Cardiac fibroblast (primary cell): Measurements from ENCODE around the gene WNK2.

Source experiments
- DNase-seq, 2 donors: peaks; one replicate each; pipeline versions ENCODE4 v3.0.0 to v3.0.0-alpha.2; 2010; ENCODE audit warnings: low read depth in 2 of 2
- H3K4me3 ChIP-seq, 2 donors: replicated peaks in 1 of 2; 1 replicate in 1 of 2; 2 replicates in 1 of 2; pipeline ENCODE4 v1.5.1; 2011; ENCODE audit warnings: low read depth in 2 of 2, low read length in 2 of 2, mild to moderate bottlenecking in 2 of 2, moderate library complexity in 1 of 2
- TF ChIP-seq, protein P1 (sequence below): IDR thresholded peaks from one replicate; pipeline ENCODE4 v1.5.1; 2011; ENCODE audit warnings: low read depth, mild to moderate bottlenecking, low read length, inconsistent platforms

Gene WNK2

DNA sequence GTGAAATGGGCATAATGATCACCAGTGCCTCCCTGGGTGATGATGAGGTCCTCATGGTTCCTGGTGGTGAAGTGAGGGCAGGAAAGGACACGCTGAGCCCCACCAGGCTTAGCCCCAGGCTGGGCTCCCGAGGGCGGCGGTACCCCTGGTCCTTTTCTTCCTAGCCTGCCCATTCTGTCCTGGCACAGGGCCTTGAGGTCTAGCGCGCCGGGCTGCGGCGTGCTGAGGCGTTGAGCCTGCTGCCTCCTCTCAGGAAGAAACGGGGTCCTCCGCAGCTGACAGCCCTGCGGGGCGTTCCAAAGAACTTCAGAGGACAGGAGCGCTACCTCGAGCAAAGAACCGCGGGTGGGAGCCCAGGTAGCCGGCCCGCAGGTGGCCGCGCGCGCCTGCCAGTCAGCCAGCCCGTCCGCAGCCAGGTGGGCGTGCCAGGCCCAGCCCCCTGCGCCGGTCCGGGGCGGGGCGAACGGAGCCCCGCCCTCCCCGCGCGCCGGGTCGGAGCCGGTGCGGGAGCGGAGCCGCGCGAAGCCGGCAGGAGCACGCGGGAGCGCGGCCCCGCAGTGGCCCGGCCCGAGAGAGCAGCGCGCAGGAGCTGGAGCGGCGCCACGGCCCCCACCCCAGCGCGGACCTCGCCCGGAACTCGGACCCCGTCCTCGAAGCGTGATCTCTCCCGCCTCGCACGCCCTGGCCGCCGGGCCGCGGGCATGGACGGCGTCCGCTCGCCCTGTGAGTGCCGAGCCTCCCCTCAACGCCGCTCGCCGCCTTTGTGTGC, at the start of gene WNK2:
WNK2 (plus strand) TSS at position 477 of the 769 bp plus-strand sequence. CDS start 791 bp downstream, outside the sequence.
- peak within 1 kb of the TSS in 1 of 2 donors; percentile 19 for H3K4me3 ChIP-seq
- TF ChIP-seq, protein P1, sequence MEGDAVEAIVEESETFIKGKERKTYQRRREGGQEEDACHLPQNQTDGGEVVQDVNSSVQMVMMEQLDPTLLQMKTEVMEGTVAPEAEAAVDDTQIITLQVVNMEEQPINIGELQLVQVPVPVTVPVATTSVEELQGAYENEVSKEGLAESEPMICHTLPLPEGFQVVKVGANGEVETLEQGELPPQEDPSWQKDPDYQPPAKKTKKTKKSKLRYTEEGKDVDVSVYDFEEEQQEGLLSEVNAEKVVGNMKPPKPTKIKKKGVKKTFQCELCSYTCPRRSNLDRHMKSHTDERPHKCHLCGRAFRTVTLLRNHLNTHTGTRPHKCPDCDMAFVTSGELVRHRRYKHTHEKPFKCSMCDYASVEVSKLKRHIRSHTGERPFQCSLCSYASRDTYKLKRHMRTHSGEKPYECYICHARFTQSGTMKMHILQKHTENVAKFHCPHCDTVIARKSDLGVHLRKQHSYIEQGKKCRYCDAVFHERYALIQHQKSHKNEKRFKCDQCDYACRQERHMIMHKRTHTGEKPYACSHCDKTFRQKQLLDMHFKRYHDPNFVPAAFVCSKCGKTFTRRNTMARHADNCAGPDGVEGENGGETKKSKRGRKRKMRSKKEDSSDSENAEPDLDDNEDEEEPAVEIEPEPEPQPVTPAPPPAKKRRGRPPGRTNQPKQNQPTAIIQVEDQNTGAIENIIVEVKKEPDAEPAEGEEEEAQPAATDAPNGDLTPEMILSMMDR: no peak
- peak; percentile 9 to 11 for DNase-seq

DNA sequence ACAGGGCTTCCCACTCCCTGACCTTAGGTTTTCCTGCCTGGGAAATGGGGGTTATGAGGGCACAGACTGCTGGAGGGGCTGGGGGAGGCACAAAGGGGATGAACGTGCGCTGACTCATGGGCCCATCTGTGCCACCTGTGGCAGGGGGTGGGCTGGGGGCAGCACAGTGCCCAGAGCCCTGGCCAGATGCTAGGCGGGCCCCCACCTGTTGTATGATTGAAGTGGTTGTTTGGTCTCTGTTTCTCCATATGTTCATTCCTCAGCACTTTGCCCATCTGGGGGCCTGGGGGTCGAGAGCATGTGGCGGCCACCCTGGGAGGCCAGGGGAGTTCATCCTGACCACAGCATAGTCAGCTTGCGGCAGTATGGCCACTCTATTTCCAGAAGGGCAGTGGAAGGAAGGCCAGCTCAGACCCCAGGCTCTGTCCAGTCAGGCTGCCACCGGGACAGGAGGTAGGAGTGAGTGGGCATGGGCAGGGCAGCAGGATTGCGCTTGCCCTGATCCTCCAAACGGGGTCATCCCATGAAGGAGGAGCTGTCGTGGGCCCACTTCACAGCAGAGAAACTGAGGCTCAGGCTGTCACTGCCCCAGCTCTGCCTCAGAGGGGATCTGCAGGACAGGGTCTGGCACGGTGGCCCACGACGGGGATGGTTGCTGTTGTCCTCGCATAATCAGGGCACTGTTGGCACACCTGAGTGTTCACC, 49.0 kb upstream of the WNK2 start:
- TF ChIP-seq, protein P1: no peak
- DNase-seq: no peak

DNA sequence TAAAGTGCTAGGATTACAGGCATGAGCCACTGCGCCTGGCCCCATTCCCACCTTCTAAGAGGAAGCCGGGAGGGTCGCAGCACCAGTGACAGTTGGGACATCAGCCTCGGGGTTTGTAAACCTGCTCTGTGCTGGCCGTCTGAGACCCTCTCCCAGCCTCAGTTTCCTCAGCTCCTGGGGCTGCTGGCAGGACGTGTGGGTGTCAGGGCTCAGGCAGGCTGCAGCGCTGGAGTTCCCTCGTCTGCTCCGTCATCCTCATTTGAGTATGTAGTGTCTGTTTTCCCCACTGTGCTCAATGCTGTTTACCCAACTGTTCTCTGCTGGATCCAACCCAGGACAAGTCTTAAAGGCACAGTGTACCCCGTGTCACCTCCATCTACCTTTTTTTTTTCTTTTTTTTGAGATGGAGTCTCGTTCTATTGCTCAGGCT, 47.9 kb upstream of the WNK2 start:
- TF ChIP-seq, protein P1: no peak
- H3K4me3 ChIP-seq: no peak overlapping the region
- peak; percentile 41 to 65 for DNase-seq

More for the DNA sequence above, 49.0 kb upstream of the WNK2 start:
- peak overlapping the region; percentile 47 to 80 for H3K4me3 ChIP-seq

- DNase-seq: no peak
- TF ChIP-seq, protein P1: no peak
Observed at GRCh38 chr9:93137362-93137761, 46.6 kb upstream of the WNK2 start.

GRCh38 chr9:93138171-93138764, 45.7 kb upstream of the WNK2 start:
- no peak for DNase-seq
- no peak overlapping the region for H3K4me3 ChIP-seq
- TF ChIP-seq, protein P1: no peak

More at GRCh38 chr9:93137362-93137761, 46.6 kb upstream of the WNK2 start:
- no peak overlapping the region for H3K4me3 ChIP-seq

DNA sequence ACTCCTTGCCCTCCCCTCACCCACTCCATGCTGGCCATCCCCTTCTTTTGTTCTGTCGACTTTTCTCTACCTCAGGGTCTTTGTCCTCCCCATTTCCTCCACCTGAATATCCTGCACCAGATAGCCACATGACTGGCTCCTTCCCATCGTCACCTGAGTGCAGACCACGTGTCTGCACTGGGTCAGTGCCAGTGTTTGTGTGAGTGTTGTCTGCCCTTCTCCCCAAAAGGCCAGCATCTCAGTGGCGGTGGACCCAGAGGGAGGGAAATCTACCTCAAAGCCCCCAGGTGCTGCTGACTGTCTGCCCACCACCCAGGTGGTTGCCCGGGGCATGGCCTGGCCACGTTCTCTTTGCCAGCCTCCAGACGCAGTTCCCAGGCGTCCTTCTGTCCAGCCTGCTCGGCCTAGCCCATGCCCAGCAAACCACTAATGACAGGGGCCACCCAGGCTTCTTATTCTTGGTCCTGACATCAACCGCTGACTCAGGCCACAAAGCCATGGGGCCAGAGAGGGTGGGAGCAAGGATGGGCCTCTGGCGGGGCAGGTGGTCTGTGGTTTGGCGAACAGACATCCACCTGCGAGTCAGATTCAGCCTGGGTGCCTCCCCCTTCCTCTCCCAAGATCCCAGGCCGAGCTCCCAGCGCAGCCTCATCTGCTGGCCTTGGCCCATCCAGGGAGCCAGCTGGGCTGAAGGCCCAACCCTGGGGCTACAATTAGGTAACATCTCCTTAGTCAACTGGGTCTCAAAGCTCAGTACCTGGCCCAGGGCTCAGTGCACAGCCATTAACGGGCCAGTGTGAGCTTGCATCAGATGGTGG, 44.4 kb upstream of the WNK2 start:
- DNase-seq: no peak
- TF ChIP-seq, protein P1: no peak
- no peak overlapping the region for H3K4me3 ChIP-seq
